T-helper 9 cell (primary cell): ENCODE data around the gene MT1M.
"Not testable (repeated sequence)": the region's sequence is repeated elsewhere in the genome, so short reads cannot be mapped to it uniquely, and the experiment has no call there.

Experiments used
- DNase-seq: peaks from one replicate; pipeline ENCODE4 v3.0.0-alpha.2; 2020

The MT1M gene

DNA sequence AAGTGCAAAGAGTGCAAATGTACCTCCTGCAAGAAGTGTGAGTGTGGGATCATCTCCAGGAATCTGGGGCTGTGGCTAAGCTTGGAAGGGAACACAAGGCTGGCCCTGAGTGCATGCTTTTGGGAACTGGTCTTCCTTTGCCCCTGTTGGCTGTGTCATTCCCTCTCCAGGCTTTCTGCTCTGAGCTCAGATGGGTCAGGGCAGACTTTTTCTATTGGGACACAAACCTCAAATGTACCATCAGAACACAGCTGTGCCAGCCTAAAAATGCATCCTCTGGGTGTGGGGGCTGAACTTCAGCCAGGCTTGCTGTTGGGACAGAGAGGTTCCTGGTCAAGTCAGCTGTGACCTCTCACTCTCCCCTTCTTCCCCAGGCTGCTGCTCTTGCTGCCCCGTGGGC is 20.1 kb downstream of the MT1M start:
- DNase-seq, result no peak

DNA sequence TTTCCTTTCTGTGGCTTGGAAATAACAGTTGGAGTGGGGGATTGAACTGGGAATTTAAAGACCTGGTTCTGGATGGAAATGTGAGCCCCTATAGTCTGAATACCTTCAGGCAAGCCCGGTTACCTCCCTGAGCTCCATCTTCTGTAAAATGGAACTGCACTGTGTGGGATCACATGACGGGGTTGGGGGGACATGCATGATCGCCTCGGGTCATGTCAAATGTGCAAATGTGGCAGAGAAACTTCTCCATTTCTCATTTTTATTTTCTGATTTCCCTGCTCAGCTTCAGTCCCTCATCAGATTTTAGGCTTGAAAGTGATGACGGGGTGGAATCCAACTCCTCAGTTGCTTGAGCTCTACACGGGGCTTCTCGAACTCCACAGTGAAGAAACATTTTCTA is 20.8 kb downstream of the MT1M start:
- no peak for DNase-seq

DNA sequence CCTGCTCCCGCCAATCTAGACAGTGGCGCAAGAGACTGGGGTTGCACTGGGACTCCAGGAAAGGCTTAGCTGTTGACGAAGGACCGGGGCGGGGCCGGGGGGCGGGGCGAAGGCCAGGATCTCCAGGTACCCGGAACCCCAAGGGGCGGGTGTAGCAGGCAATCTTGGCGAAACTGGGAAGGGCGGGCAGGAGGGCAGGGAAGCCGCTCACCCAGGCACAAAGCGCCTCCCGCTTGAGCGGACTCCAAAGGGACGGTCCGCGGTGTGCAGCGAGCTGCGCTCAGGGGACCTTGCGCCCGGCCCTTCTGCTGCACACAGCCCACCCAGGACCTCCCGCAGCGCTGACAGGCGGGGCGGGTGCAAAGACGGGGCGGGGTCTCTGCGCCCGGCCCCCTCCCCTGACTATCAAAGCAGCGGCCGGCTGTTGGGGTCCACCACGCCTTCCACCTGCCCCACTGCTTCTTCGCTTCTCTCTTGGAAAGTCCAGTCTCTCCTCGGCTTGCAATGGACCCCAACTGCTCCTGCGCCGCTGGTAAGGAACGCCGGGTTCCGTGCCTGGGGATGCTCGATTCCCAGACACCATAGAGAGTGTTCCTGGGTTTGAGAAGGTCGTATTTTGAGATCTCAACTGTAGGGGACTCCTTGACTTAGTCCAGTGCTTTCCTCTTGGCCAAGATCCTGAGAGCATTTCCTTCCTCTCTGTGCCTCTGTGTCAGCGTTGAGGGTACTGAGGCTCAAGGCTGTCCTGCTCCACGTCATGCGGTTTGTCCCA is 25.3 kb downstream of the MT1M start, which contains the start of gene MT1F:
TSS of gene MT1F (plus strand) at position 405 of the 772 bp plus-strand sequence. CDS start at position 505, 100 bp downstream.
- peak; percentile 67 for DNase-seq

DNA sequence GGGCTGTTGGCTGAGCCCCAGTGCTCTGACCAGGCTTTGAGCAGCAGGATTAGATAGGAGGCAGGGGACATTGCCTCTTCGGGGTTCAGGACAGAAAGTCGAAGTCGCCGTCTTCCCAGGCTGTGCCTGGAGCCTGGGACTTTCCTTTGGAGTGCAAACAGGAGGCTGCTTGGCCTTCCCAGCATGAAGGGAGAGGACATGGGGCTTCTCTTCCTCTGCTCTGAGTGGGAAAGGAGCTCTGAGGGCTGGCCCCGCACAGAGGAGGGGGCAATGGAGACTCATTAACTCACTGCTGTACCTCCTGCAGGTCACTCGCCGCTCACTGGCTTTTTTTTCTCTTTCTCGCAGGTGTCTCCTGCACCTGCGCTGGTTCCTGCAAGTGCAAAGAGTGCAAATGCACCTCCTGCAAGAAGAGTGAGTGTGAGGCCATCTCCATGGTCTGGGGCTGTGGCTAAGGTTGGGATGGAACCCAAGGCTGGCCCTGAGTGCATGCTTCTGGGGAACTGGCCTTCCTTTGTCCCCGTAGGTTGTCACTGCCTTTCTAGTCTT is 25.9 kb downstream of the MT1M start:
- DNase-seq, result no peak

DNA sequence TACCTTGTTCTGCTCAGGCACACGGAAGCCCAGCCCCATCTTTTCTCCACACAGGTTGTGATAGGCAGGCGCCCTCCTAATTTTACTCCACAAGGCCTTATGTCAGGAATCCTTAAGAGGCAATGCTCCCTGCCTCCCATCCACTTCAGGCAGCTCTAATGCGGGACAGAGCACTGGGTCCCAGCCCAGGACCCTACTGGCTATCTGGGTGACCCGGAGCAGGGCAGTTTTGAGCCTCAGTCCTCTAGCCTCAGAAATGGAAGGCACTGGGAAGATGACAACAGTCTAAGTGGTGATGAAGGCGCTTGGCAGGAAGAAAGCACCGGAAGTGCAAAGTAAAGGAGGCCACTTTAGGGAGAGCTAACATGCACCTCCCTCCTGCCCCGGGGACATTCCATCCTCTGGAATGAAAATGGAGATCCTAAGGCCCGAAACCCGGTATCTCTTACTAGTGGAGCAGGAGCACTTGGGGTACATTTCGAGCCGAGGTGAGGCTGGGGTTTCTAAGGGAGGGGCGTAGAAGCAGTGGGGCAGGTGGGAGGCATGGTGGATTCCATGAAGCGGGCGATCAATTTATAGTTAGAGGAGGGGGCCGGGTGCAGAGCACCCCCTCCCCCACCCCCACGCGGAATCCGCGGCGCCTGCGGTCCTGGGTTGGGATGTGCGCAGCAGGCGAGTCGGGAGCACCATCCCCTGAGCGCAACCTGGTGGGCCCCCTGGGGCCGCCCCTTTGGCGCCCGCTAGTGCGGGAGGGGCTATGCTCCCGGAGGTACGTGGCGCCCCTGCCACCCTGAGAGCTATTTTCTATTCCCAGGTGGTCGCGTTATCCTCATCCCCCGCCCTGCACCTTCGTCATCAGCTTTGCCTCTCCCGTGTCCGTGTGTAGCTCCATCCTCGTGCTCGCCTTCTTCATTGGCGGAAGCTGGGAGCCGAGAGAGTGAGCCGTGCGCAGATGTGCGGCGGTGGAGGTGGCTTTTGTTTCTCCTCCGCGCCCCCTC is 30.2 kb downstream of the MT1M start:
- no peak for DNase-seq

DNA sequence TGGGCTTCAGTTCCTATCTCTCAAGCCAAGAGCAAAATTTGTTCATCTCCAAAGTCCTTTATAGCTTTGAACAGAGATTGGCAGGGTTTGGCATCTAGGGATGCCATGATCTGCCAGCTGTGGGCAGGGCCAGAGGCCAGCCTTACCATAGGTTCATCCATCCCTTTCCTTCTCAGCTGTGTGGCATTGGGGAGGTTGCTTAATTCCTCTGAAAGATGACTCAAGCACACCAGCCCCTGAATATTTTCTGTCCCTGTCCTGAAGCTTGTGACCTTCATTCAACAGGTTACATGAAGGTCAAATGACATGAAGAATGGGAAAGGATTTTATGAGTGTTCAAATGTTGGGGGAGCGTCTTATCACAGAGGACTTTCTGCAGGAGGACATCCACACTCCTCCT is 32.0 kb downstream of the MT1M start:
- DNase-seq, result no peak

DNA sequence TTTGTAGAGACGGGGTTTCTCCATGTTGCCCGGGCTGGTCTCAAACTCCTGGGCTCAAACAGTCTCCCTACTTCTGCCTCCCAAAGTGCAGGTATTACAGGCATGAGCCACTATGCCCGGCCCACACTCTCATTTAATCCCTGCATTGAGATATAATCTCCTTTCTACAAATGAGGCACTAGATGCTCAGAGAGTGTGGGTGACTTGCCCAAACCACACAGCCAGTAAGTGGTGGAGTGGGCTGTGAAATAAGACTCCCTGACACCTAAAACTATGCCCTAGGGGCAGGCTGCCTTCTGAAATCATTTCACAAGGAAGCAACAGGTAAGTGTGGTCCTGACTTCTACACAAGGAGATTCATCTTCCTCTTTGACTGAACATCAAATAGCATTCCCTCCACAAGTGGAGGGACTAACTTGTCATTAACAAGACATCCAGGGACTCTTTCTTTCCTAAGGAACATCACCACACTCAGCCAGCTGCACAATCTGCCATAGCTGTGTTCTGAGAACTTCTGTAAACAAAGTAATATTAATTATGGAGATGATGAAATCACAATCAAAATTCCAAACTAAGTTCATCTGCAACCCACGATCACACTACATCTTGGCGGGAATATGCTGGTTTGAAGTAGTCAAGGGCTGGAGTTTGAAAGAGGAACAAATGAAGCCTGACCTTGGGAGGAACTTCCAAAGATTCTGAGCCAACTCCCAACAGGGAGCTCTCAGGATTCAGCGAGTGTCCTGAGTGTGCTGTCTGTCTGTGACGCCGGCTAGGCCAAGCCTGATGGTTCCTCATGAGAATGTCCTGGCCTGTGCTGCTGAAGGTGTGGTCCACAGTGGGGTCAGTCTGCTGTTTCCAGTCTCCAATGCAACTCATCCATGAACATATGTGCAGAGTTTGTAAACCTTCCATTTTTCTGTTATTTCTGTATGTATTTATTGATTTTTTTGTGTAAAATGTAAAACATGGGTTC is 33.1 kb downstream of the MT1M start:
- not testable (repeated sequence) for DNase-seq

DNA sequence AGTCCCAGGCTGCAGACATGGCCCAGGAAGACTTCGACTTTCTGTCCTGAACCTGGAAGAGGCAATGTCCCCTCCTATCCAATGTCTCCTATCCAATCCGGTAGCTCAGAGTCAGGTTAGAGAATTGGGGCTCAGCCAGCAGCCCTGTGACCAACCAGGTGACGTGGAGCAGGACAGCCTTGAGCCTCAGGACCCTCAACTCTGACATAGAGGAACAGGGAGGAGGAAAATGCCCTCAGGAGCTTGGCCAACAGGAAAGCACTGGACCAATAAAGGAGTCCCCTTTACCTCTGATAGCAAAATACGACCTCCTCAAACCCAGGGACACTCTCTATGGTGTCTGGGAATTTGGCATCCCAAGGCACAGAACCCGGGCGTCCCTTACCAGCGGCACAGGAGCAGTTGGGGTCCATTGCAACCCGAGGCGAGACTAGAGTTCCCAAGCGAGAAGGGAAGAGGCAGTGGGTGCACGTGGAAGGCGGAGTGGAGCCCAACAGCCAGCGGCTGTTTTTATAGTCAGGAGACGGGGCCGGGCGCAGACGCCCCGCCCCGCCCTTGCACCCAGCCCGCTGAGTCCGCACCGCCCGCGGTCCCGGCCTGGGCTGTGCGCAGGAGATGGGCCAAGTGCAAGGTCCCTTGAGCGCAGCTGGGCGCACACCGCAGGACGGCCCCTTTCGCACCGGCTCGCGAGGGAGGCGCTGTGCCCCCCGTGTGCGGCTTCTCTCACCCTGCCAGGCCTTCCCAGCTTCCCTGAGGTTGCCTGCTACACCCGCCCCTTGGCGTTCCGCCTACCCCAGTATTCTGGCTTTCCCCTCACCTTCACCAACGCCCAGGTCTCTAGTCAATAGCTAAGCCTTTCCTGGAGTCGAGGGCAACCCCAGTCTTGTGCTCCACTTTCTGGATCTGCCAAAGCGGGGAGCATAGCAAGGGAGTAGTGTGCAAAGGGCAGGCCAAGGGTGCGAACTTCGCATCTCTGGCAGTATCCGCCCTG is 35.4 kb downstream of the MT1M start, which contains the start of gene MT1G:
TSS of gene MT1G (minus strand) at position 485 of the 991 bp plus-strand sequence. CDS start at position 413, 72 bp downstream.
- no peak for DNase-seq

DNA sequence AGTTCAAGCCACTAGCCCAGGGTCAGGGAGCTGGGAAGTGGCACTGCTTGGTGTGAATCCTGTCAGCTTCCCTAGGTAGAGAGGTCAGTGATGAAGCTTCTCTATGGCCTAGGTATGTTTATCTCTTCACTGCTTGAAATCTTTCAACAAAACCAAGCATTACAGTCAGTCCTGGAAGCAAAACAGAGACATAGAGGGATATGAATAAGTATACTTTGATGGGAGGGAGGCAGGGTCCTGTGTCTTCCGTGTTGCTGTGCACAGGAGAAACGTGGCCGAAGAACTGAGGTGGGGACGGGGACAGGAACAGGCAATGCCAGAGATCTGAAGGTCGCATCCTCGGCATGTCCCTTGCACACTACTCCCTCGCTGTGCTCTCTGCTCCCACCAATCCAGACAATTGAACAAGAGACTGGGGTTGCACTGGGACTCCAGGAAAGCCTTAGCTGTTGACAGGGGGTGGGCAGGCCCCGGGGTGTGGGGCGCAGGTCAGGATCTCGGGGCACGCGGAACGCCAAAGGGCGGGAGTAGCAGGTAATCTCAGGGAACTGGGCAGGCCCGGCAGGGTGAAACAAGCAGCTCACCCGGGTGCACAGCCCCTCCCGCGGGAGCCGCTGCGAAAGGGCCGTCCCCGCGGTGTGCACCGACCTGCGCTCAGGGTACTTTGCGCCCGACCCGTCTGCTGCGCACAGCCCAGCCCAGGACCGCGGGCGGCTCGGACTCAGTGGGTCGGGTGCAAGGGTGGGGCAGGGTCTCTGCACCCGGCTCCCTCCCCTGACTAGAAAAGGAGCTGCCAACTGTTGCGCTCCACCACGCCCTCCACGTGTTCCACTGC is 36.8 kb downstream of the MT1M start, which contains the start of gene MT1H:
TSS of gene MT1H (plus strand) at position 810 of the 835 bp plus-strand sequence. CDS start 71 bp downstream, outside the sequence.
- no peak for DNase-seq

DNA sequence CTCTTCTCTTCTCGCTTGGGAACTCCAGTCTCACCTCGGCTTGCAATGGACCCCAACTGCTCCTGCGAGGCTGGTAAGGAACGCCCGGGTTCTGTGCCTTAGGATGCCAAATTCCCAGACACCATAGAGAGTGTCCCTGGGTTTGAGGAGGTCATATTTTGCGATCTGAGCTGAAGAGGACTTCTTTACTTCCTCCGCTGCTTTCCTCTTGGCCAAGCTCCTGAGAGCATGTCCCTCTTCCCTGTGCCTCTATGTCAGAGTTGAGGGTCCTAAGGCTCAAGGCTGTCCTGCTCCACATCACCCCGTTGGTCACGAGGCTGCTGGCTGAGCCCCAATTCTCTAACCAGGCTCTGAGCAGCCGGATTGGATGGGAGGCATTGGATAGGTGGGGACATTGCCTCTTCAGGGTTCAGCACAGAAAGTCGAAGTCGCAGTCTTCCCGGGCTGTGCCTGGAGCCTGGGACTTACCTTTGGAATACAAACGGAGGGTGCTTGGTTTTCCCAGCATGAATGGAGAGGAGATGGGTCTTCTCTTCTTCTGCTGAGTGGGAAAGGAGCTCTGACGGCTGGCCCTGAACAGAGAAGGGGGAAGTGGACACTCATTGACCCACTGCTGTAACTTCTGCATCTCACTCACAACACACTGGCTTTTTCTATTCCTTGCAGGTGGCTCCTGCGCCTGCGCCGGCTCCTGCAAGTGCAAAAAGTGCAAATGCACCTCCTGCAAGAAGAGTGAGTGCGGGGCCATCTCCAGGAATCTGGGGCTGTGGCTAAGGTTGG is 37.6 kb downstream of the MT1M start:
- DNase-seq, result no peak

DNA sequence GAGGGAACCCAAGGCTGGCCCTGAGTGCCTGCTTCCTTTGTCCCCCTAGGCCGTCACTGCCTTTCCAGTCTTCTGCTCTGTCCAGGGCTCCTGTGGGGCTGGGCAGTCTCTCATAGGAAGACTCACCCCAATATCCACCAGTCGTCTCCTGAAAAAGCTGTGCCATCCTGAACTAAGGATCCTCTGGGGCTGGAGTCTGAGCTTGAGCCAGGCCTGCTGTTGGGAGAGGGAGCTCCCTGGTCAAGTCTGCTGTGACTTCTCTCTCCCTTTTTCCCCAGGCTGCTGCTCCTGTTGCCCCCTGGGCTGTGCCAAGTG is 38.1 kb downstream of the MT1M start:
- no peak for DNase-seq

DNA sequence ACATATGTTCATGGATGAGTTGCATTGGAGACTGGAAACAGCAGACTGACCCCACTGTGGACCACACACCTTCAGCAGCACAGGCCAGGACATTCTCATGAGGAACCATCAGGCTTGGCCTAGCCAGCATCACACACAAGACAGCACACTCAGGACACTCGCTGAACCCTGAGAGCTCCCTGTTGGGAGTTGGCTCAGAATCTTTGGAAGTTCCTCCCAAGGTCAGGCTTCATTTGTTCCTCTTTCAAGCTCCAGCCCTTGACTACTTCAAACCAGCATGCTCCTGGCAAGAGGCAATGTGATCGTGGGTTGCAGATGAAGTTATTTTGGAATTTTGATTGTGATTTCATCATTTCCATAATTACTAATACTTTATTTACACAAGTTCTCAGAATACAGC is 39.2 kb downstream of the MT1M start:
- not testable (repeated sequence) for DNase-seq

DNA sequence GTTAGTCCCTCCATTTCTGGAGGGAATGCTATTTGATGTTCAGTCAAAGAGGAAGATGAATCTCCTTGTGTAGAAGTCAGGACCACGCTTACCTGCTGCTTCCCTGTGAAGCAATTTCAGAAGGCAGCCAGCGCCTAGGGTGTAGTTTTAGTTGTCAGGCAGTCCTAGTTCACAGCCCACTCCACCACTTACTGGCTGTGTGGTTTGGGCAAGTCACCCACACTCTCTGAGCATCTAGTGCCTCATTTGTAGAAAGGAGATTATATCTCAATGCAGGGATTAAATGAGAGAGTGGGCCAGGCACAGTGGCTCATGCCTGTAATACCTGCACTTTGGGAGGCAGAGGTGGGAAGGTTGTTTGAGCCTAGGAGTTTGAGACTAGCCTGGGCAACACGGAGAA is 39.7 kb downstream of the MT1M start:
- DNase-seq, result not testable (repeated sequence)

DNA sequence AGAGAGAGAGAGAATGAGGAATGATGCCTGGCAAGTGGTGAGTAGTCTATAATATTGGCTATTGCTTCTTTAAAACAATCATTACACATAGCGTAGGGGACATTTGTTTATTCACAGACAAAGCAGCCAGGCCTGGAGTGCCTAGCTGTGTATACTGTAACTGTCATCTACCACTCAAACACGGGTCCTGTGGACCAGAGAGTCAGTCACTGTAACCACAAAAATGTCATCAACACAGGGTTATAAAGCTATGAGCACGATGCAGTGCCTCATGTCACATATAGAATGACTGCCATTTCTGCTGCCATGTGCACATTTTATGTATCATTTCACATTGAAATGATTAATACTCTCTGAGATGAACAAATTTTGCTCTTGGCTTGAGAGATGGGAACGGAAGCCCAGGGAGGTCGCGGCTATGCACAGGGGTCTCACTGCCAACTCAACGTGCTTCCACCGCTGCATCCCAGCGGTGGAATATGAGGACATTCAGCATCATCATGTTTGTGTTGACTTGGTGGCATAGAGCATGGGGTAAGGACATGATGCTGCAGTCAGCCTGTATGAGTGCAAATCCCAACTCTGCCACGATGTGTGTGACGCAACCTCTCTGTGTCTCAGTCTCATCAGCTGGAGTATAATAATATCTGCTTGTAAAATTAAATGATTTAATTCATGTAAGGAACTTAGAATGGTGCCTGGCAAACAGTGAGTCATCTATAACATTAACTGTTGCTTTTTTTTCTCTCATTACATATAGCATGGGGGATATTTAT is 40.5 kb downstream of the MT1M start:
- DNase-seq, result no peak

DNA sequence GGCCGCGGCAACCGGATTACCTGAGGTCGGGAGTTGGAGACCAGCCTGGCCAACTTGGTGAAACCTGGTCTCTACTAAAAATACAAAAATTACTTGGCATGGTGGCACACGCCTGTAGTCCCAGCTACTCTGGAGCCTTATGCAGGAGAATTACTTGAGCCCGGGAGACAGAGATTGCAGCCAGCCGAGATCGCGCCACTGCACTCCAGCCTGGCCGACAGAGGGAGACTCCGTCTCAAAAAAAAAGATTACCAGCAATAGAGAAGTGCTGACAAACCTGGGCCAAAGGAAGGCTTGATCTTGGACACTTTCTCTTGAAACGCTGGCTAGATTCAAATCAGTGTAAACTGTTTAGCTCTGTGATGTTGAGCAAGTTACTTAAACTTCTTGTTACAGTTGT is 41.5 kb downstream of the MT1M start:
- no peak for DNase-seq

DNA sequence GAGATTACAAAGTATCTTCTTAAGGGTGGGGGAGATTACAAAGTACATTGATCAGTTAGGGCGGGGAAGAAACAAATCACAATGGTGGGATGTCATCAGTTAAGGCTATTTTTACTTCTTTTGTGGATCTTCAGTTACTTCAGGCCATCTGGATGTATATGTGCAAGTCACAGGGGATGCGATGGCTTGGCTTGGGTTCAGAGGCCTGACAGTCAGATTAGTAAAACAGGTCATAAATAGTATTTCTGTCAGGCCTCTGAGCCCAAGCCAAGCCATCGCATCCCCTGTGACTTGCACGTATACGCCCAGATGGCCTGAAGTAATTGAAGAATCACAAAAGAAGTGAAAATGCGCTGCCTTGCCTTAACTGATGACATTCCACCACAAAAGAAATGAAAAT is 42.1 kb downstream of the MT1M start:
- DNase-seq, result not testable (repeated sequence)

DNA sequence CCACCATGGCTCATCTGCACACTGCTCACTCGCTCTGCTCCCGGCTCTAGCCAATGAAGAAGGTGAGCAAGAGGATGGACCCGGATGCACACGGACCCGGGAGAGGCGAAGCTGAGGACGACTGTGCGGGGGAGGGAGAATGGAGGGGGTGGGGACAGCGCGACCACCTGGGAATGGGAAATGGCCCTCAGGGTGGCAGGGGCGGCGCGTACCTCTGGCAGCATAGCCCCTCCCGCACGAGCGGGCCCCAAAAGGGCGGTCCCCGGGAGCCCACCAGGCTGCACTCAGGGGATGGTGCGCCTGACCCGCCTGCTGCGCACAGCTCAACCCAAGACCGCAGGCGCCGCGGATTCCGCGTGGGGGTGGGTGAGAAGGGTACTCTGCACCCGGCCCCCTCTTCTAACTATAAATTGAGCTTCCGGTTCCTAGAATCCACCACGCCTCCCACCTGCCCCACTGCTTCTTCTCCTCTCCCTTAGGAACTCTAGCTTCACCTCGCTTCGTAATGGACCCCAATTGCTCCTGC is 43.3 kb downstream of the MT1M start:
- DNase-seq, result peak; percentile 16

DNA sequence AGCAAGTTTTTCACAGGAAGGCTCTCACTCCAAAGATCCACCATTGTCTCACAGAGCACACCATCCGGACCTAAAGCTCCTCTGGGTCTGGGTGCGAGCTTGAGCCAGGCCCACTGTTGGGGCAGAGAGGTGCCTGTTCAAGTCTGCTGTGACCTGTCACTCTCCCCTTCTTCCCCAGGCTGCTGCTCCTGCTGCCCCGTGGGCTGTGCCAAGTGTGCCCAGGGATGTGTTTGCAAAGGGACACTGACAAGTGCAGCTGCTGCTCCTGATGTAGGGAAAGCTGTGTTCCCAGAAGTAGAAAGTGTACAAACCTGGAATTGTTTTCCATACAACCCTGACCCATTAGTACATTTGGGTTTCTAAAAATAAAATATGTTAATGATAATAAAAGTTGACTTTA is 45.0 kb downstream of the MT1M start:
- no peak for DNase-seq
